ENCODE measurements around the gene TCAF1. TPM values are rescaled to one million over a fixed set of nuclear protein-coding genes. Genes with fewer than 3 reads are reported as not detected.

Gene TCAF1
- total RNA-seq, 1 donor: 95.4 TPM

DNA sequence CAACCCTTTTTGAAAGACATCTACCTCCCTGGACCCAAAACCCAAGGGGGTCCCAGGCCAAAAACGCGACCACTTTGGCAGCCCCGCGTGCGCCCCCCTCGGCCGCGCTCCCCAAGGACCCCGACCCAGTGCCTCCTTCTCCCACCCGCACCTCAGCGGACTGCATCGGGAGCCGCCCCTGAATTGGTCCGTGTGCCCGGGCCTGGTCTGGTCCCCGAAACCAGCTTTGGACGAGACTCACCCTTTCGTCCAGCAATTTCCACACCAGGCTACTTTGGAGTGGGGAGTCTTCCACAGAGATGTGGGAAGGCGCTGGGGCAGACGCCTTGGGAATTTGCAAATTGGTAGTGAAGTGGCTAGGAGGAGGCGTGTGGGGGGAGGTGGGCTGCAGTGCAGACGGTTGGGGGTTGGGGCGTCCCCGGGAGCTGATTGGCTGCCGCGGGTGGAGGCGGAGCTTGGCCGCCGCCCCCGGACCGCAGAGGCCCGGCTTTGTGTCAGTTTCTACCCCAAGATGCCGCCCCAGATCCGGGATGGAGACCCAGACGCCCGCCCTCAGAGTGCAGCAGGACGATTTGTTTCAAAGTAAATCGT is 16.9 kb downstream of the TCAF1 start:
- peak; percentile 66 for DNase-seq (ENCODE audit: low read depth)
- peak overlapping the region; percentile 70 for H3K4me3 ChIP-seq (ENCODE audit: low read depth, low read length)
- no peak for TF ChIP-seq CTCF (IDR thresholded peaks at IDR 0.05; ENCODE audit: insufficient read depth, low read depth, low read length)

DNA sequence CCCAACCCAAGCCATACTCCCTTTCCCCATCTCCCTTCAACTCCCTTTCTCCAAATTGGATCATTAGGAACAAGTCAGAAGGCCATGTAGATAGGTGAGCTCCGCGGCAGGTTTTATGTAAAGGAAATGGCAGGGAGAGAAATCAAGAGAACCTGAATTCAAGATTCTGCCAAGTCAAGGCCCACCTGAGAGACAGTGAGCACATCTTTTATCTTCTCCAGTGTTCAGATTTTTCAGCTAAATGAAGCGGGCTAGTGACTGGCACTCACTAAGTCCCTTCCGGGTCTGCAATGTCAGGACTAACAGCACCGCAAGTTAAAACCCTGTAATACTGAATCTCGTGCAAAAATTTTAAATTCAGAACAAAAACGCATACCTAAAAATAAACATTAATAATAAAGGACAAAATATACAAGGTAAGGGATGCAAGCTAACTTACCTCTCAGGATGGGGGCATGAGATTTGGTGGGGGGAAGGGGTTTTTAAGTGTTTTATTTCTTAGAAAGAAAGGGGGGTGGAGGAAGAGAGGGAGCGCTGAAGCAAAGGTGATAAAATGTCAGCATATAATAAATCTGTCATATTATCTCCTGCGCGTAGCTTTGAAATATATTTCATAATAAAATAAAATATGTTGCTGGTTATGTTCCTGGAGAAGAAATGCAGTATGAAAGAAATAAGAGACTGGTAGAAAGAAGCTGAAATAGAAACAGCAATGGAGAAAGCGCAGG is 17.6 kb downstream of the TCAF1 start:
- H3K4me3 ChIP-seq (ENCODE audit: low read depth, low read length): peak overlapping the region; percentile 70
- no peak for DNase-seq (ENCODE audit: low read depth)
- no peak for TF ChIP-seq CTCF (IDR thresholded peaks at IDR 0.05; ENCODE audit: insufficient read depth, low read depth, low read length)

DNA sequence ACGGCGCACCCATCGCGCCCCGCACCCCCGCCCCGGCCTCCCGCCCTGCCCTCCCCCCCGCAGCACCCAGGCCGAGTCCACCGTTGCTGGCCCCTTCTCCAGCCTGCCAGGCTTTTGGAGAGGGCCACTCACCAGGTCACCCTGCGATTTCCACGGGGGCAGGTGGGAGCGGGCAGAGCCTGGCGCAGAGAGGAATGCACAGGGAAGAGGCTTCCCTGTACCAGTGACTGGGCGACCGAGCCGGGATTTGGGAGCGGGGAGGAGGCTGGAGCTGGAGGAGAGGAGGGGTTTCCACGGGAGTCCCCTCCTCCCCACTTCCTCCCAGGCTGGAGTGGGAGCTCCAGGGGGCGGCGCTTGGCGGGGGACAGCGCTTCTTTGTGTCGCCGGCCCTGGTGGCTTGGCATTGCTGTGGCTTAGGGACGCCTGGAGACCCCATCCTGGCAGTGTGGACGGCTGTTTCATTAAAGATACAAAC is 19.3 kb downstream of the TCAF1 start:
- H3K4me3 ChIP-seq (ENCODE audit: low read depth, low read length): peak overlapping the region; percentile 74
- no peak for TF ChIP-seq CTCF (IDR thresholded peaks at IDR 0.05; ENCODE audit: insufficient read depth, low read depth, low read length)
- peak; percentile 51 for DNase-seq (ENCODE audit: low read depth)

- H3K4me3 ChIP-seq (ENCODE audit: low read depth, low read length): peak overlapping the region; percentile 74
- peak; percentile 78 for DNase-seq (ENCODE audit: low read depth)
- TF ChIP-seq CTCF (IDR thresholded peaks at IDR 0.05; ENCODE audit: insufficient read depth, low read depth, low read length): no peak
These were observed 19.9 kb downstream of the TCAF1 start for GRCh38 chr7:143882020-143882603.

- no peak overlapping the region for H3K4me3 ChIP-seq (ENCODE audit: low read depth, low read length)
- no peak for TF ChIP-seq CTCF (IDR thresholded peaks at IDR 0.05; ENCODE audit: insufficient read depth, low read depth, low read length)
- DNase-seq (ENCODE audit: low read depth): no peak
These were observed 23.1 kb downstream of the TCAF1 start for GRCh38 chr7:143878884-143879283.

GRCh38 chr7:143877098-143877497 is 24.9 kb downstream of the TCAF1 start:
- TF ChIP-seq CTCF (IDR thresholded peaks at IDR 0.05; ENCODE audit: insufficient read depth, low read depth, low read length): no peak
- no peak for DNase-seq (ENCODE audit: low read depth)
- H3K4me3 ChIP-seq (ENCODE audit: low read depth, low read length): no peak overlapping the region

All from fibroblast of villous mesenchyme (primary cell).